Gastroesophageal sphincter (tissue), 4 donors: ENCODE results near the gene ULK4. TPM values are rescaled to one million over a fixed set of nuclear protein-coding genes. Genes with fewer than 3 reads are reported as not detected.

Experiments
- ATAC-seq: fragments of 150-250 bp; one replicate; pipeline ENCODE4 v1.9.1; 2016; ENCODE audit warnings: mild to moderate bottlenecking, moderate library complexity
- H3K27ac ChIP-seq, 4 donors: fragments of 200-600 bp; sonication (generic) in 3 of 4; 1 replicate in 3 of 4; 2 replicates in 1 of 4; pipeline ENCODE4 v1.5.1; 2016 to 2019
- H3K27me3 ChIP-seq: fragments of 200-600 bp; sonication (generic); one replicate; pipeline ENCODE4 v1.5.1; 2019
- H3K36me3 ChIP-seq, 2 donors: fragments of 200-600 bp; sonication (generic); one replicate each; pipeline ENCODE4 v1.5.1; 2019; ENCODE audit warnings: control low read depth in 1 of 2
- H3K4me1 ChIP-seq, 3 donors: fragments of 200-600 bp; sonication (generic); 1 replicate in 2 of 3; 2 replicates in 1 of 3; pipeline ENCODE4 v1.5.1; 2016 to 2019; ENCODE audit warnings: control low read depth in 2 of 3
- H3K4me3 ChIP-seq, 2 donors: fragments of 200-600 bp; sonication (generic); one replicate each; pipeline ENCODE4 v1.5.1; 2019; ENCODE audit warnings: mild to moderate bottlenecking in 1 of 2, moderate library complexity in 1 of 2
- H3K9me3 ChIP-seq, 3 donors: fragments of 200-600 bp; sonication (generic); one replicate each; pipeline ENCODE4 v1.5.1; 2017 to 2019; ENCODE audit warnings: control low read depth in 2 of 3
- CTCF ChIP-seq, 4 experiments: fragments of 200-600 bp in 2 of 4; fragments of 450-650 bp in 2 of 4; sonication (generic) in 1 of 4; IDR thresholded peaks; one replicate each; pipeline ENCODE4 v1.5.1; 2017 to 2019; ENCODE audit warnings: antibody characterized with exemption in 4 of 4, mild to moderate bottlenecking in 2 of 4, moderate library complexity in 2 of 4
- EP300 ChIP-seq: sonication (generic); formaldehyde crosslinking; IDR thresholded peaks from one replicate; pipeline ENCODE4 v1.6.1; 2017; ENCODE audit warnings: antibody characterized with exemption, mild to moderate bottlenecking
- POLR2A ChIP-seq, 2 donors: fragments of 450-650 bp; IDR thresholded peaks; one replicate each; pipeline ENCODE4 v1.6.1; 2017; ENCODE audit warnings: antibody characterized with exemption in 2 of 2, mild to moderate bottlenecking in 2 of 2, moderate library complexity in 1 of 2
- POLR2AphosphoS5 ChIP-seq: sonication (generic); formaldehyde crosslinking; IDR thresholded peaks from one replicate; pipeline ENCODE4 v1.6.1; 2017; ENCODE audit warnings: antibody characterized with exemption
- WGBS, 2 donors: methylation state at CpG; one replicate each; pipeline ENCODE4 v1.1.5; 2018; ENCODE audit warnings: low coverage in 1 of 2; 5-methylcytosine and 5-hydroxymethylcytosine counted together
- total RNA-seq, 4 donors: library from RNA; depleted of rRNA; stranded (reverse); fragments of >200 nt; gene quantifications; one replicate each; pipeline ENCODE4 v1.1.0, GENCODE V29; 2016

ULK4 gene
- total RNA-seq, 4 donors from 2014 or later = 3.8 to 15.4 (median 8.8) TPM

- no peaks in the 10 kb centered on the region for H3K27me3 ChIP-seq
- 74 to 89% methylated on average over 6 of the region's 6 CpGs for WGBS, 2 donors
- ATAC-seq = no peak
Measured at GRCh38 chr3:41611008-41611407, 350.9 kb downstream of the ULK4 start.

GRCh38 chr3:41608347-41608746 lies 353.6 kb downstream of the ULK4 start:
- WGBS, 2 donors = 86 to 100% methylated on average over 1 of the region's 1 CpG
- no peak overlapping the region for H3K27ac ChIP-seq
- H3K27me3 ChIP-seq = no peaks in the 10 kb centered on the region
- no peak overlapping the region for H3K4me3 ChIP-seq
- TF ChIP-seq POLR2AphosphoS5 (no peak), CTCF (IDR thresholded peaks at IDR 0.05) (no peak), POLR2A (IDR thresholded peaks at IDR 0.05) (no peak), EP300 (no peak)
- H3K4me1 ChIP-seq = no peaks in the 10 kb centered on the region
- H3K36me3 ChIP-seq = no peaks in the 10 kb centered on the region
- no peaks in the 10 kb centered on the region for H3K9me3 ChIP-seq
- ATAC-seq = no peak

More at GRCh38 chr3:41611008-41611407, 350.9 kb downstream of the ULK4 start:
- TF ChIP-seq POLR2AphosphoS5 (no peak), POLR2A (IDR thresholded peaks at IDR 0.05) (no peak), CTCF (IDR thresholded peaks at IDR 0.05) (no peak), EP300 (no peak)
- Histone ChIP-seq H3K27ac (no peak overlapping the region), H3K4me1 (no peaks in the 10 kb centered on the region), H3K9me3 (no peaks in the 10 kb centered on the region), H3K36me3 (no peaks in the 10 kb centered on the region), H3K4me3 (no peak overlapping the region)

- Histone ChIP-seq H3K4me1 (no peaks in the 10 kb centered on the region), H3K9me3 (no peaks in the 10 kb centered on the region), H3K4me3 (no peak overlapping the region), H3K27me3 (no peaks in the 10 kb centered on the region), H3K36me3 (no peaks in the 10 kb centered on the region), H3K27ac (no peak overlapping the region)
- ATAC-seq = no peak
- no peak for TF ChIP-seq POLR2AphosphoS5
- TF ChIP-seq EP300 = no peak
- no peak for TF ChIP-seq POLR2A (IDR thresholded peaks at IDR 0.05)
- no peak for TF ChIP-seq CTCF (IDR thresholded peaks at IDR 0.05)
- 100% methylated on average over 1 of the region's 1 CpG for WGBS, 2 donors
Measured at GRCh38 chr3:41603807-41604206, 358.1 kb downstream of the ULK4 start.

GRCh38 chr3:41602121-41602520 lies 359.8 kb downstream of the ULK4 start:
- Histone ChIP-seq H3K27me3 (no peaks in the 10 kb centered on the region), H3K4me3 (no peak overlapping the region), H3K27ac (no peak overlapping the region), H3K4me1 (no peaks in the 10 kb centered on the region), H3K36me3 (no peaks in the 10 kb centered on the region), H3K9me3 (no peaks in the 10 kb centered on the region)
- ATAC-seq = no peak
- TF ChIP-seq POLR2AphosphoS5 = no peak
- TF ChIP-seq POLR2A (IDR thresholded peaks at IDR 0.05) = no peak
- no peak for TF ChIP-seq EP300
- TF ChIP-seq CTCF (IDR thresholded peaks at IDR 0.05) = no peak

GRCh38 chr3:41601404-41601987 lies 360.4 kb downstream of the ULK4 start:
- Histone ChIP-seq H3K4me1 (no peaks in the 10 kb centered on the region), H3K27me3 (no peaks in the 10 kb centered on the region), H3K9me3 (no peaks in the 10 kb centered on the region), H3K36me3 (no peaks in the 10 kb centered on the region), H3K4me3 (no peak overlapping the region), H3K27ac (no peak overlapping the region)
- no peak for TF ChIP-seq EP300
- no peak for TF ChIP-seq CTCF (IDR thresholded peaks at IDR 0.05)
- no peak for TF ChIP-seq POLR2A (IDR thresholded peaks at IDR 0.05)
- TF ChIP-seq POLR2AphosphoS5 = no peak
- no peak for ATAC-seq
- 14 to 56% methylated on average over 1 of the region's 1 CpG for WGBS, 2 donors
